Activated CD4-positive, alpha-beta T cell treated with anti-CD3 and anti-CD28 coated beads for 24 hours (primary cell): ENCODE results near the gene RAB33A.
"Not testable (repeated sequence)": the region's sequence is repeated elsewhere in the genome, so short reads cannot be mapped to it uniquely, and the experiment has no call there.

Experiments
- DNase-seq, 2 donors: peaks; one replicate each; pipeline ENCODE4 v3.0.0-alpha.2; 2020; ENCODE audit warnings: low read depth in 2 of 2

Gene RAB33A

DNA sequence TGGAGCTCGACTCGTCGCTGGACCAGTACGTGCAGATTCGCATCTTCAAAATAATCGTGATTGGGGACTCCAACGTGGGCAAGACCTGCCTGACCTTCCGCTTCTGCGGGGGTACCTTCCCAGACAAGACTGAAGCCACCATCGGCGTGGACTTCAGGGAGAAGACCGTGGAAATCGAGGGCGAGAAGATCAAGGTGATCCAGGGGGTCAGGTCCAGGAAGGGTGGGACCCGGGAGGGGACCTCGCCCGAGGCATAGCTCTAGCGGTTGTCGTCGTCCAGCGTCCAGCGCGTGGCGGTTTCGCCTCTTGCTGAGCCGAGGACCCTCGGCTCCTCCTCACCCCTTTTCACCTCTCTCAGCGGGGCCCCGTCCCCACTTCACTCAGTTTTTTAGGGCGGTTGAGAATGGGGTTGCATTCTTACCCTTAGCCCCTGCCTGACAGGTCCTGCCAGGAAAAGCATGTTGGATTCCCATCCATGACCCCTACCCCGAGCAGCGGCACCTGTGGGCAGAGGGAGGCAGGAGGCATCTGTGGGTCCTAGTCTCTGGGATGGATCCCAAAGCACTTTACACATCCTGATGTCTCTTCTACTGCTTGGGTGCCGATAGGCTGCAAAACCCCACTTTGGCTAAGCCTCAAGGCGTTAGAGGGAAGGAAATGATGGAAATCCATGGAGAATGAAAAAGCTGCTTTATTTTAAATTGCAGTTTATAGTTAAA is 524 bp downstream of the RAB33A start:
- DNase-seq: no peak

- DNase-seq: no peak
These were observed 1.6 kb downstream of the RAB33A start for GRCh38 chrX:130173190-130173895.

DNA sequence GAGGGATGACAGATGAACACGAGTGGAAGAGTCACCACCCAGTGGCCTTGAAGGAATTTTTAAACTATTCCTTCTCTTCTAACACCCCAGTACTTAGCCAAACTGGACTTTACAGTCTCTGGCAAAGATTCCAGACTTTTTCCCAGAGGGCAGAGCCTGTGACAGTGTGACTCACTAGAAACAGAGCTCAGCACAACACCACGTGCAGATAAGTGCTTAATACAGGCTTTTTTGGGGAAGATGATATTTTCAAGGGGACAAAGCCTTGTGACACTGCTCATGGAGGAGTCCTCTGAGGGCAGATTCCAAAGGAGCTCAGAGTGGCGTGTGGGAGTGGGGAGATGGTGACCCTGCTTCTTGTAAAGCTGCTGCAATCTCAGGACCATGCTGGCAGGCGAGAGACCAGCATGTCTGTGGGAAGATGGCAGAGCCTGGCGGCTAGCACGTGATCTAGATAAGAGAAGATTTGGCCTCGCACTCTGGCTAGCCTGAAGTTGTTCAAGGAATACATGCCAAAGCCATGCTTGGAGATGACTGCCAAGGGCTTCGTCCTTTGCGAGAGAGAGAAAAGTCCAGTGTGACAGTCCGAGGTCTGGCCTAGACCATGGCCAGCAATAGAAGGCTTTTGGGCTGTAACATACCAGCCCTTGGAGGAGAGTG is 2.4 kb downstream of the RAB33A start:
- DNase-seq: no peak

DNA sequence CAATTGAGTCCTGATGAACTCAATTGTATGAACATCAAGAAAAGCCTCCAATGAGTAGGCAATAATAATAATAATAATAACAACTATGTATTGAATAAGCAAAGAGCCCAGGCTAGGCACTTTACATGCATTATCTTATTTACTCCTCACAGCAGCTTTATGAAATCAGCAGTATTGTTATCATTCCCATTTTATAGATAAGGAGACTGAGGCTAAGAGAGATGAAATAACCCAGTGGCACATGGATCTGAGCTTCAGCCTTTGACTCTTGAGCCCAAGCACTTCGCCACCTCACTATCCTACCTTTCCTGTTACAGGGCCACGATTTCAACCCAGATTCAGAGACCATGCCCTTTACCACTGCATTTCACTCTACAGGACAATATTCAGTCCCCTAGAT is 3.2 kb downstream of the RAB33A start:
- DNase-seq: no peak

DNA sequence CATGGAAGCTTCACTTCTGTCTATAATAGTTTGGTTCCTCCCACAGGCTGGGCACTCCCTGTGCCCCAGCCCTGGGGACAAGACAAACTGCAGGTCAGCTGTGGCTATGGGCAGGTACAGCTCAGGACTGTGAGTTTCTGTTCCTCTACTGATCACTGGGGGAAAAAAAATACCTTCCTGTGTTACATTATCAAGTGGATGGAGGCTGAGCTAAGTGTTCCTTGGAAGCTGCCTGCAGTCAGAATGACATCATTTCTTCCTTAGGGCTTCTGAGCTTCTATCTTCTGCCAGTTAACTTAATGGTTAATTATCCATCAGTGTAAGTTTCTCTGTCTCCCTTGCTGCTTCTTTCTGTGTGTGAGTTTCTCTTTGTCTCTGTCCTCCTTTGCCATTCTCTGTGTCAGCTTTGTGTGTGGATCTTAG is 4.6 kb downstream of the RAB33A start:
- DNase-seq: no peak

DNA sequence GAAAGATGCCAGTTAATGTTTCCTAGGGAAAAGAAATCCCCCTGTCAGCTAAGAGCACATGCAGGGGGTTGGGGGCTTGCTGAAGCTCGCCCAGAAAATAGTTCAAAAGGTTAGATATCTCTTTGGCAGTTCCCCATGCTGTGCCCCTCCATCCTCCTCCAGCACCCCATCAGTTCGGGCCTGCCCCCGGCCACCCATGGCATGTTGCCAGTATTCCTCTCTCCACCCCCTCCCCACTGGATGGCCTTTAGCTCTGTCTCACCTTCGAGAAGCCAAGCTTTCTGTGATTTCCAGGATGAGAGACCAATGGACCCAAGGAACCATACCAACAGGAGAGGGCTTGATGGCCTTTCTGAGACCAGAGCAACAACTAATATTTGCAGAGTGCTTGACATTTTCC is 5.2 kb downstream of the RAB33A start:
- no peak for DNase-seq

DNA sequence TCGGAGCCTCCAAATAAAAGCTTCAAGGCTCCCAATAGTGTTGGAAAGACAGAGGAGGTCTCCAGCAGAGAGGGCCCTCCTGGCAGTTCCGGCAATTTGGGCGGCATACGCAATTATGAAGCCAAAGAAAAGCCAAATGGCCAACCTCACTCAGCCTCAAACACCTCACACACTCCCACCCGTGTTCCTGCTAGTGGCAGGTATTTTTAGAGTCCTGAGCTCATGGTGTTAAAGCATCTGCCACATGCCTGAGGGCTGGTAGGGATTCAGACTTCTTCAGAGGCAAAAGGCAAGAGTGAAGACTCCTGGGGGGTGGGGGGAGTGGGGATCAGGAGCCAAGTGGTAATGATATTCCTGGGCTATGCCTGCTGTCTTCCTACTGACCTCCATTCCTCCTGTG is 7.4 kb downstream of the RAB33A start:
- no peak for DNase-seq

DNA sequence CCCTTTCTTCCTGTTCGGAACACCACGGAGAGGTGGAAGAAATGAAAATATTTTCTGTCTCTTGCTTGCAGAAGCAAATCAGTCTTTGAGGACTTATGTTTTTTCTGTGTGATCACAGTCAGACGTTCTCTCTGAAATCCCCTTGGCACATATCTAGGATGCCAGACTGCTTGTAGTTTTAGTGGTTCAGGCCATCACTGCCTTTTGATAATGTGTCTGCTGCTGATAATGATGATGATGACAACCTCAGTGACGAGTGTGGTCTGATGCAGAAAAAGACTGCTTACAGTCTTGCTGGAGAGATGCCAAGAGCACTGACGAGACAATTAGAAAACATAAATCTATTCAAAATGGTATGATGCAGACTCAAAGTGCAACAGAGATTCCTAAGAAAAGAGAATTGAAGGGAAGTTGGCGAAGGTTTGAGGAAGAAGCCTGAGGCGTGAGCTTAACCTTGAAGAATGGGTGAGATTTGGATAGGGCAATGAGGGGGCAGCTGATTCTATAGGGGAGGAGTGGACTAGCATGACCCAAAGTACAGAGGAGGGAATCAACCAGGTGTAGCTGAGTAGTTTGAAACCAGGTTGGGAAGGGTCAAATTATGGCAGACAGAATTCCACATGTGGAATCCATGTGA is 7.9 kb downstream of the RAB33A start:
- DNase-seq: no peak

GRCh38 chrX:130184168-130184567 is 12.4 kb downstream of the RAB33A start:
- no peak for DNase-seq

GRCh38 chrX:130184857-130185256 is 13.1 kb downstream of the RAB33A start:
- no peak for DNase-seq

DNA sequence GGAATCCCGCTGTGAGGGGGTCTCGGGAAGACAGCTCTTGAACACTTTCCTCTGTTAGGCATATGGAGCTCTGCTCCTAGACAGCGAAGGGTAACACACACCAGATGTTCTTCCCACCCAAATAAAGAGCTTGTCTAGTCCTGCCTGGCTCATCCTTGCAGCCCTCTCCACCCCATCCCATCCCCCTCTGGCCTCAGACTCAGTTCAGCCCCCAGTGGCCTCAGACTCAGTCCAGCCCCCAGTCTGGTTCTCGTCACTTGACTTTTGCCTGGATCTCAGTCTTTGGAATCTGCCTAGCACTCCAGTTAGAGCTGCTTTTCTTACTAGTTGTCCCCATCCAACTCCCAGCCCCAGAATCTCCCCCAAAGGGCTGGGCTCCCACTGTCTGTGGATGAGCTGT is 14.9 kb downstream of the RAB33A start:
- no peak for DNase-seq

GRCh38 chrX:130190801-130191200 is 19.0 kb downstream of the RAB33A start:
- DNase-seq: no peak

DNA sequence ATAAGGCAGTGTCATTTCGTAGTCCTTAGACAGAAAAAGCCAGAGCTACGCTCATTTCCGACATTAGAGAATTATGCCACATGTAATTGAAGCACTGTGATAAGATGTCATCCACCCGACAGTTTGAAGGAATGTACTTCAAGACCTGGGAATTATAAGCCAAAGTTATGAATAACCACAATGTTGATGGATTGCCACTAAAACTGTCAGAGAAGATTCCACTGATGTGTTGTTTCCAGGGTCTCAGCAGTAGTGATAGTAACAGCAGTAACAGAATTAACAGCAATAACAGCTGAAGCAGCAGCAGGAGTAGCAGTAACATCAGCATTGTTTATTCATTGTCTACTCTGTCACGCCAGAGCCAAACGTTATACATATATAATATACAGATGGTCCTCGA is 24.7 kb downstream of the RAB33A start:
- DNase-seq: no peak

GRCh38 chrX:130197464-130197863 is 25.7 kb downstream of the RAB33A start:
- no peak for DNase-seq

DNA sequence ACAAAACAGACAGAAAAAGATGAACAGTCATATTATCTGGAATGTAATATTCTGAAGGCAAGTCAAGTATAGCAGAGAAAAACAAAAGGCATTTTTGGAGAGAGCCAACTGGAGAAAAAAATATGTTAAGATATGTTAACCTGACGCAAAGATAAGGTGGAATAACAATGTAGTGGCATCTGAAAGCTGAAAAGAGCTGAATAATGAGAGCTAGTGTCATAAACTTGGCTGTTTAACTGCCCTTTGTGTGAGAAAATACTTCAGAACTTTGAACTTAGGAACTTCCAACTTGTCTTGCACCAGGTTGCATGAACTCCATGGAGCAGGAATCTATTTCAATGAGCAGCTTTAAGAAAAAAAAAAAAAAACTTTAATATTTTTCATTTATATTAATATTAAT is 32.9 kb downstream of the RAB33A start:
- DNase-seq: no peak

DNA sequence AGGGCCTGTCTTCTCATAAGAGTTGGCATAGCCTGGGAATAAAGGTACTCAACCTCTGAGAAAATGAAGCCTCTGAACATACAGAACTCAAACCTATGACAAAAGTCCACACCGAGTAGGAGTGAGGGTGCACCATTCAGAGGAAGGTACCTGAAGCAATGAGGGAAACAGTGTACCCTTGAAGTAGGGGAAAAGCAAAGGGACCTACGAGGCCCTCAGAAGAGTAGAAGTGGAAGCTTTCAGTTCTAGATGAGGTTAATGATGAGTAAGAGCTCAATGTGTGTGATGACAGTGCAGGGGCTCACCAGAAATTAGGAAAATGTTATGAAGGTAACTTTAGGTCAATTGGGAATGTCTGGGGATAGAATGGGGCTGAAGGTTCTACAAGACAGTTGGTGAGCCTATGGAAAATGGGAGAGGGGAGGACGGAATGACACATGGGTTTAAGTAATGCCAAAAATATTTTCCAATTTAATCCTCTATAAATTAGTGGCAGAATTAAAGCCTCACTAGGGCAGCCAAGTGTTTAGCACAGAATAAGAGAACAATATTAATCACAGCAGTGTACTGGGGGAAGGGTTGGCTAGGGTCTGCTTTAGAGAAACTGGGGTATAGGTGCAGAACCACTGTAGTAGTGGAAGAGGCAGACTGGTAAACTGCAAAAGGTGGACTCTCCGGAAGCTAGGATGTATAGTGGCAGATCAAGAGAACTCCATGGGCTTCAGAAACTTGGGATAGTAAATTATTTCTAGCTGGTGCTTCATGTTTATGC is 39.8 kb downstream of the RAB33A start:
- DNase-seq: no peak

- no peak for DNase-seq
These were observed 40.6 kb downstream of the RAB33A start for GRCh38 chrX:130212371-130212770.

DNA sequence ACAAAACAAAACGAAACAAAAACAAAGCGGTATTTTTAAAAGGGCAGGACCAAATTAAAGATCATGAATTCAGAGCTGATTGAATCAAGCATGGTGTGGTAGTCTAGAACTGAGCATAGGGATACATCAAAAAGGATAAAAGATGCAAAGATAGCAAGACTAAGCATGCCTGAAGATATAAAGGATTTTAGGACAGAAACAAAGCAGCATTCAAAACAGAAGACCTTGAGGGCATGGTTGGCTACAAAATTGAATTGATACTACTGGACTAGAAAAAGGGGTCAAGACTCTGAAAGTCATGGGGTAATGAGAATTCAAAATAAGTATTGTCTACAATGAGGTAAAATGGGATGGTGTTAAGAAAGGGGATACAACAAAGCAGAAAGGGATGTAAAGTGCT is 41.6 kb downstream of the RAB33A start:
- no peak for DNase-seq

GRCh38 chrX:130216320-130216719 is 44.6 kb downstream of the RAB33A start:
- DNase-seq: no peak

DNA sequence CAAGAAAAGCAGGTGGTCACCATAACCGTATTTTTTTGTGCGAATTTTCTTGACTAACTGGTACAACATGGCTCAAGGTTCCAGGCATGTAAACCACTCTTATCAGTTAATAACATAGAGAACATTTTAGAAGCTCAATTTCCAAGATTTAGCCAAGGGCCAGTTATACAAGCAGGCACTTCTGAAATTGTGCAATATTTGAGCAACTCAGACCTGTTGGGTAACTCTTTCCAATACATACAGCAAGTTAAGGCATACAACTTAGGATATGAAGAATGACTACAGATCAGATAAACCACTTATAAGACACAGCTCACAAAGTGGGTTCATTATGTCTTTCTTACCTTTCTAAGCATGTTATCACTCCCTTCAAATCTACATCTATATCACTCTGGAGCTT is 53.0 kb downstream of the RAB33A start:
- no peak for DNase-seq

GRCh38 chrX:130228871-130229270 is 57.1 kb downstream of the RAB33A start:
- no peak for DNase-seq

- DNase-seq: not testable (repeated sequence)
These were observed 59.4 kb downstream of the RAB33A start for GRCh38 chrX:130231184-130231583.
